GM19240 (cell line): ENCODE data around the gene MYO1A.
"Not testable (repeated sequence)": the region's sequence is repeated elsewhere in the genome, so short reads cannot be mapped to it uniquely, and the experiment has no call there.

Experiments
- DNase-seq: peaks from one replicate; pipeline ENCODE4 v3.0.0; 2011; ENCODE audit warnings: low spot score; ENCODE audit not compliant: insufficient read length

The MYO1A gene

GRCh38 chr12:57019983-57020719 is 29.8 kb downstream of the MYO1A start:
- DNase-seq = no peak

GRCh38 chr12:57018906-57019305 is 31.0 kb downstream of the MYO1A start:
- no peak for DNase-seq

DNA sequence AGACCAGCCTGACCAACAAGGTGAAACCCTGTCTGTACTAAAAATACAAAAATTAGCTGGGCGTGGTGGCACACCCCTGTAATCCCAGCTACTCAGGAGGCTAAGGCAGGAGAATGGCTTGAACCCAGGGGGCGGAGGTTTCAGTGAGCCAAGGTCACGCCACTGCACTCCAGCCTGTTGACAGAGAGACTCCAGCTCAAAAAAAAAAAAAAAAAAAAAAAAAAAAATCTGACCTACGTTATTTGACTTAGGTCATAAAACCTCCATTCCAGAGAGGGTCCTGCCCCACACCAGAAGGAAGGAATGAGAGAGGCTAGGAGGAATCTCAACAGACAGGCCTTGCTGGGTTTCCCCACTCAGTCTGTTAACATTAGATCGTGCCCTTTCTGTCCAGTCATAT is 31.6 kb downstream of the MYO1A start:
- not testable (repeated sequence) for DNase-seq

DNA sequence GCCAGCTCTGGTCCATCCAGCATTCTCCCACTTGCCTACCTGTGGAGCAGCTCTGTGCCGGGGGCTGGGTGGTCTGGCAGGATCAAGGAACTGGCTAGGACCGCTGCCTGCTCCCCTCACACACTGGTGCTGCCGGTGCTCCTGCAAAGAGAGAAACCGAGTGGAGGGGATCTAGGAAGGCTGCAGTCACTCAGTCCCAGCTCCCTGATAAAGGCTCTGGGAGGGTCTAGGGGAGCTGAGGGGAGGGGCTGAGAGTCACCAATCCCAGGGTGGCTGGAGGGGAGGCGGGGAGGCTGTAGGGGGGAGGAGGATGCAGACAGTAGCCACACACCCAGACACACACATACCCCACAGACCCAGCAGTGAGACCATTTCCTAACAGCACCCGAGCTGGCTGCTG is 33.6 kb downstream of the MYO1A start, which contains the start of gene TAC3:
TSS of gene TAC3 (minus strand) at position 182 of the 400 bp plus-strand sequence. CDS start 732 bp downstream, outside the sequence.
- no peak for DNase-seq

GRCh38 chr12:57012600-57013465 is 37.1 kb downstream of the MYO1A start:
- peak; percentile 37 for DNase-seq

DNA sequence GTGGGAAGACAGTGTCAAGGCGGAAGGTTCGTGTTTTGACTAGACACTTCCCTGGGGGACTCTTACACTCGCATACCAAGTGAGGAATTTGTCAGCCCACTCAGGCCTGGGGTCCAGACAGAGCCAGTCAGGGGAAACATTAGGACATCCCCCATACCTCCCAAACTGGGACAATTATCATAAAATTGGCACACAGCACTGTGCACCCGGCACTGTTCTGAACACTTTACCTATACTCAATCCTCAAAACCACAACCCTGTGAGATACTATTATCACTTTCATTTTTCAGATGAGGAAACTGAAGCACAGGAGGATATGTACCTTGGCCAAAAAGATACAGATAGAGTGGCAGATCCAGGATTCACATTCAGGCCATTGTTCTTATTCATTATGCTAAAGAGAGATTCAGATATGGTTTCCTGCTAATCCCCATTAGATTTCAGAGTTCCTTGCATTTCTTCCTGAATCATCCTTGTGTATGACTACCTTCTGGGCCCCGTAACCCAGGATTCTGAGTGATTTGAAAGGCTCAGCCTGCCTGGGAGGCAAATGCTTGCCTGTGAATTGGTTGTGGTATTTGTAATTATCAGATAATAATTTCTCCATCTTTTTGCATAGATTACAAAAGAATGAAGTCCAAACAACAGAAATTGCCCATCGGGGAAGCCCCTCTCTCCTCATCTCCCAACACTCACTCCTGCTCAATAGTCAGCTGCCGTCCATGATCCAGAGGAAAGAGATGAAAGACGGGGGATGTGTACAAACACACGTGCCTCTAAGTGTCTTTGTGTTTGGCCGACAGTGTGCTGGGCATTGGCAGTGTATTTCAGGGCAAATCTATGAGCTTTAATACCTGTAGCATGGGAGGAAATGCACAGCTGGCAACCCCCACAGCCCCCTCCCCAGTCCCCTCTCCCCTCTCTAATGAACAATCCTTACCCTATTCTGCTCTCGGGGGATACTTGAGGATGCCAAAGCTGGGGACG is 38.2 kb downstream of the MYO1A start:
- no peak for DNase-seq

DNA sequence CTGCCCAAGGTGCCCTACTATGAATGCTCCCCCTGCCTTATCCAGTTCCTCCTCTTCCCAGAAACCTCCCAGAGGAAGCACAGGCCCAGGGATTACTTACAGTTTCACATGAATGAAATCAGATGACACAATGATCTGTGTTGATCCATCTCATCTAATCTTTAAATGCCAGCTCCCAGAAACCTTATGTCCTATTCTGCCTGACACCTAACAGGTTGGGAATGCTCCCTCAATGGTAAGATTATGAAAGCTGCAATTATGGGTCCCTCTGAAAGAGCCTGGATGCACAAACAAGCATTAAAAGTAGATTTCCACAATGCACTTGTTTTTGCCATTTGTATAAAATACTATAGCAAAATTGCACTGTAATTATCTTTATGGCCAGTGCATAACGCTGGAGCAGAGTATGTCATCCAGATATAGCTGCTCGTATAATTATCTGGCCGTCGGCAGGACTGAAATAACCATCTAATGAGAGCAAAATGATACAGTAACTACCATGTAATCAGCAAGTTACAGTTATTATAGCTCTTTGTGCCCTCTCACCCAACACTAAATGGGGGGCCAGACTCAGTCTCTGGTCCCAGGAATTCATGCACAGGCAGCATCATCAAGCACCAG is 39.2 kb downstream of the MYO1A start:
- DNase-seq = no peak

DNA sequence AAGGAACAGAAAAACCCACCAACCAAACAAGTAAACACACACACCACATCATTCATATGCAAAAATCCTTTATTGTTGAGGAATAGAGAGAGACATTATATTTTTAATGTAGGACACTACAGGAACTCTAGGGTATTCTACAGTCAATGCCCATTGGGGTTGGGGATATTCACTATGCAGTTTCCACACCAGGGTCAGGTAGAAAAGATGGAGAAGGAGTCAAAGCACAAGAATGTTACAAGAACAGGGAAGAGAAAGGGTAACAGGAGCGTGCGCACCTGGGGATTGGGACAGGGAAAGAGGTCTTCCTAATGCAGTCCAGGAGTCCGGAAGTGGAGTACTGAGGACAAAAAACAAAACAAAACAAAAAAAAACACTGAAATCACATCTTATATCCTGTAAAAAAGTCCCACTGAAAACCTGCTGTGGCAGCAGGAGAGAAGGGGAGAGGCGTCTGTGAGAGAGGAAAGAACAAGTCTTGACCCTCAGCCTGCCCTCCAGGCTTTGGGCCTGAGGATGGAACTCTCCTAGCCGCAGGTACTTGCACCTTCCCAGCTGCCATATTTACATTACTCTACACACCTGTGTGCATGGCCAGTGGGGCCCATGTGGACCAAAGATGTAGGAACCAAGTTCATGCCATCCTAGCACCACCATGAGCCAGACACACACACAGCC is 39.8 kb downstream of the MYO1A start:
- no peak for DNase-seq

DNA sequence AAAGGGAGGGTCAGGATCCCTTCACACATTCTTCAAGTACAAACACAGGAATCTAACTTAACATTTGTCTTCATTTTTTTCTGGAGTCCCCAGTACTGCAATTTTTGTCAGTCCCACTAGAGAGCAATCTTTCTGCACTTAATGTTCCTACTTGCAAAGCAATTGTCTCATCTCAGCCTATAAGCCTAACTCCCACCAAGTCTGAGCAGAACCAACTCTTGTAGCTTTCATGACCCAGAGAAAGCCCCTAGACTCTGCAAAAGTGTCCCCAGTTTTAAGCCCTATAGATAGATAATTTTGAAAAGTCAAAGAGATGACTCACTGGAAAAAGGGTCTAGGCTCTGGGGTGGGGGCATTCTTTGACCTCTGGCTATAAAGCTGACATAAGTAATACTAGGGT is 41.8 kb downstream of the MYO1A start:
- DNase-seq = no peak

DNA sequence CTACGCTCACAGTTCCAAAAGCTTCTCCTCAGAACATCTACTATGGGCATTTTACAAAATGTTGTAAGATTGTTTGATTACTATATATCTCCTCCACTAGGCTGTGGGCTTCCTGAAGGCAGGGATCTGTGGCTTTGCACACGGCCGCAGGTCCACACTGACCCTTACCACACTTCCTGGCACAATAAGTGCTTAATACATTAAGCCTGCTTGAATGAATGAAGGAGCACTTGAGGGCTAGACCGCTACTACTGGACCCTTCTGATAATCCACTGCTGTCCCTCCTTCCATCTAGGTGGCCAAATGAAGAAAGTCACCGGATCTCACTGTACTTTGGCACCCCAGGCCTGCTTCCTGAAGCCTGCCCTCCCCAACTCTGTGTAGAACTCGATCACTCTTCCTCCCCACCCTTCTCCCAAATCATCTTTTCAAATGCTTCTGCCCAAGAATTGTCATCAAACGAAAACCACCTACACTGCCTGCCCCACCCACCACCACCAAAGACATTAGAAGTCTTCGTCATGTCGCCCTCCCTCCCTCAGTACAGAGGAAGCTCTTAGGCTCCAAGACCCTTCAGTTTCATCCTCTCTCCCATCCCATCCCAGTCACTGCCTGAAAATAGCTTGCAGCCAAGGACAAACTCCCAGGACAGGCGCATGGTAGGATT is 43.0 kb downstream of the MYO1A start:
- no peak for DNase-seq

- peak; percentile 57 for DNase-seq
Observed at GRCh38 chr12:57005980-57006808, 43.7 kb downstream of the MYO1A start, which contains the start of gene ZBTB39. TSS of gene ZBTB39 (minus strand) at chr12:57006546. CDS start at chr12:57004917, 1,629 bp downstream.

GRCh38 chr12:57004651-57005050 is 45.3 kb downstream of the MYO1A start:
- DNase-seq = no peak

DNA sequence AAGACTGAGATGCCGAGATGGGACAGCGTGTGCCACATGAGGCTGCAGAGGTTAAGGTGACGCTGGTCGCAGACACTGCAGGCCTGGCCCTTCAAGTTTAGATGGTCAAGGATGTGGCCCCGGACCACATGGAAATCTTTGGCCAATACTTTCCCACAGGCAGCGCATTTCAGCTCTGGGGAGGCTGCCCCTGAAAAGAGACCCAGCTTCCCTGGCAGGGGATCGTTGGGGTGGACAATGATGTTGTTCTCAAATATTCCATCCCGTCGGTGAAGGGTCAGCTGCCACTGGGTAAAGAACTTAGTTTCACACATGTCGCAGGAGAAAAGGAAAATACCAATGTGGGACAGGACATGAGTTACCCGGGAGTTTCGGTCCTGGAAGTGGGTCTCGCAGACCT is 46.5 kb downstream of the MYO1A start:
- DNase-seq = no peak

GRCh38 chr12:57001448-57001906 is 48.5 kb downstream of the MYO1A start:
- DNase-seq = peak; percentile 70

- DNase-seq = no peak
Observed at GRCh38 chr12:57000393-57000792, 49.5 kb downstream of the MYO1A start.

DNA sequence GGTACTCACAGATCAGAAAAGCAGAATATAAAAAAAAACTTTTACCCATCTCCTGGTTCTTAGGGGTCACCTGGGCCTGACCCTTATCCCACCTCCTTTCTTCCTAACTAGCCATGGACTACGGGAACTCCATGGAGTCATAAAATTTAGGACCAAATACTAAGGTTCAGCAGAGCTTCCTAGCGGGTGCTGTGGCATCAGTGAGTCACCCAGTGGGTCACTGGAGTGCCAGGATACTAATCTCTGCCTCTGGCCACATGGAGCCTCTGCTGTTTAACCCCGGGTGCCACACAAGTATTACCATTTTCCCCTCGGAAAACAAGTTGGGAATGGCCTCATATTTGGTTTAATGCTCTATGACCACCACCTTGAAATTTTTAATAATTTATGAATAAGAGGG is 50.5 kb downstream of the MYO1A start:
- DNase-seq = no peak

DNA sequence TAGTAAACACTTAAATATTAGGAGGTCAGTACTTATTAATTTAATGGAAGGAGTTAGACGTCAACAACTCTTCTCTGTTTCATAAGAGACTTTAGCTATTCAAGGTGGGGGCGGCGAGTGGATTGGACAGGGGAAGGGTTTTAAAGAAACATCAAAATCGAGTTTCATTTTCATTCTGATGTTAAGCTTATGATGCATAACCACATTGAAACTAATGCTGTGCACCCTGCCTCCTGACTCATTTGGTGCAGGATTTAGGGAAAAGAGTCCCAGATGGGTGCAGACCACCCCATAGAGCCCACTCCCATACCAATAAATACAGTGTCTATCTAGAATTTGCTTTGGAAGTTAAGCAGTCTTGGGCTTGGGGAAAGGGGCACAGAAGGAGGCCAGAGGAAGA is 50.9 kb downstream of the MYO1A start:
- peak; percentile 78 for DNase-seq

GRCh38 chr12:56998316-56998715 is 51.6 kb downstream of the MYO1A start:
- DNase-seq = no peak
